OCI-LY3 (cell line): ENCODE data around the gene CLVS2.

Experiments used
- EZH2phosphoT487 ChIP-seq: fragments of 200-600 bp; shearing (Covaris generic); IDR thresholded peaks from 2 replicates; pipeline ENCODE4 v1.6.1; 2018; ENCODE audit warnings: antibody characterized with exemption, mixed run types, low read depth
- TF ChIP-seq, protein P1 (sequence below): fragments of 200-600, 300-600 bp; sonication (generic); IDR thresholded peaks from 2 replicates; pipeline ENCODE4 v1.5.1; 2014; ENCODE audit warnings: antibody characterized with exemption, low read length, low read depth

GRCh38 chr6:122956376-122956775 is 39.7 kb upstream of the CLVS2 start:
- TF ChIP-seq, protein P1, sequence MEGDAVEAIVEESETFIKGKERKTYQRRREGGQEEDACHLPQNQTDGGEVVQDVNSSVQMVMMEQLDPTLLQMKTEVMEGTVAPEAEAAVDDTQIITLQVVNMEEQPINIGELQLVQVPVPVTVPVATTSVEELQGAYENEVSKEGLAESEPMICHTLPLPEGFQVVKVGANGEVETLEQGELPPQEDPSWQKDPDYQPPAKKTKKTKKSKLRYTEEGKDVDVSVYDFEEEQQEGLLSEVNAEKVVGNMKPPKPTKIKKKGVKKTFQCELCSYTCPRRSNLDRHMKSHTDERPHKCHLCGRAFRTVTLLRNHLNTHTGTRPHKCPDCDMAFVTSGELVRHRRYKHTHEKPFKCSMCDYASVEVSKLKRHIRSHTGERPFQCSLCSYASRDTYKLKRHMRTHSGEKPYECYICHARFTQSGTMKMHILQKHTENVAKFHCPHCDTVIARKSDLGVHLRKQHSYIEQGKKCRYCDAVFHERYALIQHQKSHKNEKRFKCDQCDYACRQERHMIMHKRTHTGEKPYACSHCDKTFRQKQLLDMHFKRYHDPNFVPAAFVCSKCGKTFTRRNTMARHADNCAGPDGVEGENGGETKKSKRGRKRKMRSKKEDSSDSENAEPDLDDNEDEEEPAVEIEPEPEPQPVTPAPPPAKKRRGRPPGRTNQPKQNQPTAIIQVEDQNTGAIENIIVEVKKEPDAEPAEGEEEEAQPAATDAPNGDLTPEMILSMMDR, result no peak
- no peak for TF ChIP-seq EZH2phosphoT487
